HFFc6 (cell line): ENCODE measurements around the gene IGFN1. TPM values are rescaled to one million over a fixed set of nuclear protein-coding genes. Genes with fewer than 3 reads are reported as not detected.
A peak's percentile ranks its signal among the peaks of the same experiment; 100 is the strongest.

Experiments used
- DNase-seq: peaks from one replicate; pipeline ENCODE4 v3.0.0-alpha.2; 2018
- H3K27ac Mint-ChIP-seq: 2 replicates; pipeline ENCODE4 v1.8.0; 2020; ENCODE audit warnings: mild to moderate bottlenecking, mixed read lengths
- H3K27me3 Mint-ChIP-seq: 2 replicates; pipeline ENCODE4 v1.8.0; 2021; ENCODE audit warnings: mild to moderate bottlenecking, moderate library complexity, mixed read lengths; ENCODE audit not compliant: insufficient read depth
- H3K36me3 Mint-ChIP-seq: 2 replicates; pipeline ENCODE4 v1.8.0; 2021; ENCODE audit warnings: low read depth, mixed read lengths
- H3K4me1 Mint-ChIP-seq: 2 replicates; pipeline ENCODE4 v1.8.0; 2020; ENCODE audit warnings: low read depth, mixed read lengths
- H3K4me3 Mint-ChIP-seq: 2 replicates; pipeline ENCODE4 v1.8.0; 2020; ENCODE audit warnings: mild to moderate bottlenecking, moderate library complexity, mixed read lengths
- H3K9me3 Mint-ChIP-seq: 2 replicates; pipeline ENCODE4 v1.8.0; 2020; ENCODE audit warnings: mild to moderate bottlenecking, mixed read lengths
- CTCF ChIP-seq: fragments of 200-600 bp; sonication (generic); IDR thresholded peaks from 2 replicates; pipeline ENCODE4 v1.5.0; 2021; ENCODE audit warnings: antibody characterized with exemption, mild to moderate bottlenecking
- total RNA-seq, 6 experiments: library from RNA; stranded (reverse); fragmentation: NEBNext Ultra II Directional; extraction: Animal tissue kit (Norgen Biotek cat#: 25700); gene quantifications; 2 replicates in 1 of 6; 3 replicates in 5 of 6; pipeline ENCODE4 v1.2.3, GENCODE V29; 2021

Gene IGFN1
- total RNA-seq, 6 experiments from 2014 or later = not detected

- H3K4me1 Mint-ChIP-seq = peaks cover 50% of the 10 kb centered on the region
Observed at GRCh38 chr1:201270616-201271390, 80.2 kb downstream of the IGFN1 start.

GRCh38 chr1:201272799-201273198 is 82.2 kb downstream of the IGFN1 start:
- Mint-ChIP-seq H3K27ac (no peak overlapping the region), H3K27me3 (peaks cover 1% of the 10 kb centered on the region), H3K4me3 (no peak overlapping the region), H3K9me3 (no peaks in the 10 kb centered on the region), H3K4me1 (peaks cover 33% of the 10 kb centered on the region), H3K36me3 (no peaks in the 10 kb centered on the region)
- no peak for TF ChIP-seq CTCF
- DNase-seq = no peak

More at GRCh38 chr1:201270616-201271390, 80.2 kb downstream of the IGFN1 start:
- Mint-ChIP-seq H3K4me3 (no peak overlapping the region), H3K27me3 (no peaks in the 10 kb centered on the region; the same call in 1 of the 2 replicates), H3K27ac (no peak overlapping the region), H3K9me3 (no peaks in the 10 kb centered on the region), H3K36me3 (no peaks in the 10 kb centered on the region)
- no peak for DNase-seq
- TF ChIP-seq CTCF = no peak

- Mint-ChIP-seq H3K36me3 (no peaks in the 10 kb centered on the region), H3K4me1 (peaks cover 17% of the 10 kb centered on the region), H3K4me3 (no peak overlapping the region), H3K9me3 (no peaks in the 10 kb centered on the region), H3K27ac (no peak overlapping the region), H3K27me3 (peaks cover 10% of the 10 kb centered on the region)
- no peak for DNase-seq
- no peak for TF ChIP-seq CTCF
Observed at GRCh38 chr1:201274616-201275252, 84.1 kb downstream of the IGFN1 start.

- TF ChIP-seq CTCF = no peak
- Mint-ChIP-seq H3K27me3 (peaks cover 12% of the 10 kb centered on the region), H3K36me3 (no peaks in the 10 kb centered on the region), H3K4me3 (no peak overlapping the region), H3K9me3 (no peaks in the 10 kb centered on the region), H3K4me1 (peaks cover 17% of the 10 kb centered on the region), H3K27ac (no peak overlapping the region)
- peak; percentile 38 for DNase-seq
Observed at GRCh38 chr1:201275253-201275666, 84.6 kb downstream of the IGFN1 start.

- Mint-ChIP-seq H3K27me3 (peaks cover 20% of the 10 kb centered on the region), H3K4me1 (peaks cover 17% of the 10 kb centered on the region), H3K9me3 (no peaks in the 10 kb centered on the region), H3K36me3 (no peaks in the 10 kb centered on the region), H3K4me3 (no peak overlapping the region), H3K27ac (no peak overlapping the region)
- DNase-seq = no peak
- no peak for TF ChIP-seq CTCF
Observed at GRCh38 chr1:201276891-201277290, 86.3 kb downstream of the IGFN1 start.
